Measurements from ENCODE around the gene SH2D4B.

The SH2D4B gene

GRCh38 chr10:80509403-80510161 lies 28.1 kb upstream of the SH2D4B start:
- Histone ChIP-seq H3K27ac (replicated peaks) (no peak overlapping the region), H3K4me3 (replicated peaks; ENCODE audit: insufficient read depth, low read length) (no peak overlapping the region), H3K27me3 (ENCODE audit: insufficient read depth, poor library complexity, severe bottlenecking) (no peaks in the 10 kb centered on the region)
- no peak for DNase-seq (ENCODE audit: low read depth in 1 of 2, low spot score in 1 of 2)
- TF ChIP-seq SPI1 (IDR thresholded peaks at IDR 0.05; ENCODE audit: borderline replicate concordance, low read depth), result no peak
- no peak for TF ChIP-seq GABPA (IDR thresholded peaks at IDR 0.05; ENCODE audit: low read depth)
- no peak for TF ChIP-seq POLR2AphosphoS5 (IDR thresholded peaks at IDR 0.05; ENCODE audit: low read depth)
- TF ChIP-seq CTCF (IDR thresholded peaks at IDR 0.05; ENCODE audit: insufficient read depth, low read length), result no peak
- no peak for TF ChIP-seq REST (IDR thresholded peaks at IDR 0.05; ENCODE audit: insufficient replicate concordance, low read depth)

GRCh38 chr10:80512031-80512526 lies 25.6 kb upstream of the SH2D4B start:
- Histone ChIP-seq H3K27ac (replicated peaks) (no peak overlapping the region), H3K27me3 (ENCODE audit: insufficient read depth, poor library complexity, severe bottlenecking) (no peaks in the 10 kb centered on the region), H3K4me3 (replicated peaks; ENCODE audit: insufficient read depth, low read length) (no peak overlapping the region)
- TF ChIP-seq GABPA (IDR thresholded peaks at IDR 0.05; ENCODE audit: low read depth), result no peak
- TF ChIP-seq CTCF (IDR thresholded peaks at IDR 0.05; ENCODE audit: insufficient read depth, low read length), result no peak
- no peak for TF ChIP-seq SPI1 (IDR thresholded peaks at IDR 0.05; ENCODE audit: borderline replicate concordance, low read depth)
- no peak for TF ChIP-seq POLR2AphosphoS5 (IDR thresholded peaks at IDR 0.05; ENCODE audit: low read depth)
- no peak for TF ChIP-seq REST (IDR thresholded peaks at IDR 0.05; ENCODE audit: insufficient replicate concordance, low read depth)
- no peak for DNase-seq (ENCODE audit: low read depth in 1 of 2, low spot score in 1 of 2)

GRCh38 chr10:80513106-80513505 lies 24.6 kb upstream of the SH2D4B start:
- no peak overlapping the region for H3K27ac ChIP-seq (replicated peaks)

More at GRCh38 chr10:80513106-80513505, 24.6 kb upstream of the SH2D4B start:
- no peak overlapping the region for H3K4me3 ChIP-seq (replicated peaks; ENCODE audit: insufficient read depth, low read length)
- no peak for DNase-seq (ENCODE audit: low read depth in 1 of 2, low spot score in 1 of 2)
- TF ChIP-seq POLR2AphosphoS5 (IDR thresholded peaks at IDR 0.05; ENCODE audit: low read depth), result no peak
- TF ChIP-seq GABPA (IDR thresholded peaks at IDR 0.05; ENCODE audit: low read depth), result no peak
- no peak for TF ChIP-seq REST (IDR thresholded peaks at IDR 0.05; ENCODE audit: insufficient replicate concordance, low read depth)
- TF ChIP-seq SPI1 (IDR thresholded peaks at IDR 0.05; ENCODE audit: borderline replicate concordance, low read depth), result no peak
- no peak for TF ChIP-seq CTCF (IDR thresholded peaks at IDR 0.05; ENCODE audit: insufficient read depth, low read length)
- H3K27me3 ChIP-seq (ENCODE audit: insufficient read depth, poor library complexity, severe bottlenecking), result no peaks in the 10 kb centered on the region

All from HL-60 (cell line).